GM21515 (cell line): ENCODE data around the gene NLRC3.
"Not testable (repeated sequence)": the region's sequence is repeated elsewhere in the genome, so short reads cannot be mapped to it uniquely, and the experiment has no call there.

Source experiments
- ATAC-seq: cut with Tn5 transposase; IDR thresholded peaks from one replicate; pipeline ENCODE4 v1.9.1; 2021; ENCODE audit not compliant: unreplicated experiment

The NLRC3 gene, protein sequence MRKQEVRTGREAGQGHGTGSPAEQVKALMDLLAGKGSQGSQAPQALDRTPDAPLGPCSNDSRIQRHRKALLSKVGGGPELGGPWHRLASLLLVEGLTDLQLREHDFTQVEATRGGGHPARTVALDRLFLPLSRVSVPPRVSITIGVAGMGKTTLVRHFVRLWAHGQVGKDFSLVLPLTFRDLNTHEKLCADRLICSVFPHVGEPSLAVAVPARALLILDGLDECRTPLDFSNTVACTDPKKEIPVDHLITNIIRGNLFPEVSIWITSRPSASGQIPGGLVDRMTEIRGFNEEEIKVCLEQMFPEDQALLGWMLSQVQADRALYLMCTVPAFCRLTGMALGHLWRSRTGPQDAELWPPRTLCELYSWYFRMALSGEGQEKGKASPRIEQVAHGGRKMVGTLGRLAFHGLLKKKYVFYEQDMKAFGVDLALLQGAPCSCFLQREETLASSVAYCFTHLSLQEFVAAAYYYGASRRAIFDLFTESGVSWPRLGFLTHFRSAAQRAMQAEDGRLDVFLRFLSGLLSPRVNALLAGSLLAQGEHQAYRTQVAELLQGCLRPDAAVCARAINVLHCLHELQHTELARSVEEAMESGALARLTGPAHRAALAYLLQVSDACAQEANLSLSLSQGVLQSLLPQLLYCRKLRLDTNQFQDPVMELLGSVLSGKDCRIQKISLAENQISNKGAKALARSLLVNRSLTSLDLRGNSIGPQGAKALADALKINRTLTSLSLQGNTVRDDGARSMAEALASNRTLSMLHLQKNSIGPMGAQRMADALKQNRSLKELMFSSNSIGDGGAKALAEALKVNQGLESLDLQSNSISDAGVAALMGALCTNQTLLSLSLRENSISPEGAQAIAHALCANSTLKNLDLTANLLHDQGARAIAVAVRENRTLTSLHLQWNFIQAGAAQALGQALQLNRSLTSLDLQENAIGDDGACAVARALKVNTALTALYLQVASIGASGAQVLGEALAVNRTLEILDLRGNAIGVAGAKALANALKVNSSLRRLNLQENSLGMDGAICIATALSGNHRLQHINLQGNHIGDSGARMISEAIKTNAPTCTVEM

DNA sequence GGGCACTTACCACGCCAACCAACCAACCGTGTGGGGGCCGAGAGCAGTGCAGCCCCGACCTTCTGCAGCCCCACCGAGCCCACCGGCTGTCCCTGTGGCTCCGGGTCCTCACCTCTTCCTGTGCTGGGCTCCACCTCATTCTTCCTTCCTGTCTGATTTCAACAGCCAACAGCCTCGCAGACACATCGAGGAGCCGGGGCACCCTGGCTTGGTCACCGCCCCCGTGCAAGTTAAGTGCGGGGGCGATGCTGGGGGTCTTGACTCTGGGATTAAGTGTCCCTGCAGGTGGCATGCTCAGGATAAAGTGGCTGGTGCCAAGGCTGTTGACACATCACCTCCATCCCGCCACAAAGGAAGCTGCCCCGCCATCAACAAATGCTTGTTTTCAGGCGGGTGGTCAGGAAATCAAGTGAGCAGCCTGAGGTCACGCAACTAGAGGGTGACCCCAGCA lies at the start of gene NLRC3:
TSS of gene NLRC3 (minus strand) at position 102 of the 451 bp plus-strand sequence. CDS start 12,367 bp downstream, outside the sequence.
- no peak for ATAC-seq

DNA sequence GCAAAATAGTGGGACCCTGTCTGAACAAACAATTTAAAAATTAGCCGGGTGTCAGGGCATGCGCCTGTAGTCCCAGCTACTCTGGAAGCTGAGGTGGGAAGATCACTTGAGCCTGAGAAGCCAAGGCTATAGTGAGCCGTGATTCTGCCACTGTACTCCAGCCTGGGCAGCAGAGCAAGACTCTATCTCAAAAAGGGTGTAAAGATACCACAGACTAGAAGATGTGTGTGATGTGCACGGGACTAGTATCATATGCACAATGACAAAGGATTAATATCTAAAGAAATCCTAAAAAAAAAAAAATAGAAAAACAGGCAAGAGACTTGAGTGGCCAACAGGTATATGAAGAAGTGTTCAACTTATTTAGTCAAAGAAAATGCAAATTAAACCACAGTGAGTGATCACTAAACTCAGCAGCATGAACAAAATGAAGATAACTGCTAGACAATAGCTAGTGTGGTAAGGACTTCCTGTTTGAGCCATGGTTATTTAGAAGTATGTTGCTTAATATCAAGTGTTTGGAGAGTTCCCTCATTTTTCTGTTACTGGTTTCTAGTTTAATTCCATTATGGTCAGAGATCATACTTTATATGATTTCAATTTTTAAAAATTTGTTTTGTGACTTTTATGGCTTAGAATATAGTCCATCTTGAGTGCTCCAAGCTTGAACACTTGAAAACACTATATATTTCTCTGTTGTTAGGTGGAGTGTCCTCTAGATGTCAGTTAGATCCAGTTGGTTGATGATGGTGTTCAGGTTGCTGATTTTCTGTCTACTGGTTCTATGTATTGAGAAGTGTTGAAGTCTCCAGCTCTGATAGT lies 48.9 kb upstream of the NLRC3 start:
- ATAC-seq = no peak

DNA sequence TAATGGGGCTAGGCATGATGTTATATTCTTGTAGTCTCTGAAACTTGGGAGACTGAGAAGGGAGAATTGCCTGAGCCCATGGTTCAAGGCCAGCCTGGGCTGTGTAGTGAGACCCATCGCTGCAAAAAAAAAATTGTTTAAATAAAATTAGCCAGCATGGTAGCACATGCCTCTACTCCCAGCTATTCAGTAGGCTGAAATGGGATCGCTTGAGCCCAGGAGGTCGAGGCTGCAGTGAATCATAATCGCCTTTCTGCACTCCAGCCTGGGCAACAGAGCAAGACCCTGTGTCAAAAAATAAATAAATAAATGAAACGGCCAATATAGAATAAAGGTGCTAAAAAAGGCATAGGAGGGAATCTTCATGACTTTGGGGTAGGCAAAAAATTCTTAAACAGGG lies 48.1 kb upstream of the NLRC3 start:
- no peak for ATAC-seq

DNA sequence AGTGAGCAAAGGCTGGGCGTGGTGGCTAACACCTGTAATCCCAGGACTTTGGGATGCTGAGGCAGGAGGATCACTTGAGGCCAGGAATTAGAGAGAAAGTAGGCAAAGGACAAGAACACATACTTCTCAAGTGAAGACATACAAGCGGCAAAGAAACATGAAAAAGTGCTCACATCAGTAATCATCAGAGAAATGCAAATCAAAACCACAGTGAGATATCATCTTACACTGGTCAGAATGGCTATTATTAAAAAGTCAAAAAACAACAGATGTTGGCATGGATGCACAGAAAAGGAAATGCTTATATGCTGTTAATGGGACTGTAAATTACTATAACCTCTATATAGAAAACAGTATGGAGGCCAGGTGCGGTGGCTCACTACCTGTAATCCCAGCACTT lies 46.4 kb upstream of the NLRC3 start:
- no peak for ATAC-seq

DNA sequence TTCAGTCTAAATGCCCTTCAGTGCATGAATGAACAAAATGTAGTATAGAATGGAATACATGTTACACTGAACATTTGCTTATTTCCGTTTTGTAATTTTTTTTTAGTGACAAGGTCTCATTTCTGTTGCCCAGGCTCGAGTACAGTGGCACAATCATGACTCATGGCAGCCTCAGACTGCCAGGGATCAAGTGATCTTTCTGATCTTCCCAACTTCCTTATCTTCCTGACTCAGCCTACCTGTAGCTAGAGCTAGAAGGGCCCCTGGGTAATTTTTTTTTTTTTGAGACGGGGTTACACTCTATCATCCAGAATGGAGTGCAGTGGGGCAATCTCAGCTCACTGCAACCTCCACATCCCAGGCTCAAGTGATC lies 41.6 kb upstream of the NLRC3 start:
- no peak for ATAC-seq

DNA sequence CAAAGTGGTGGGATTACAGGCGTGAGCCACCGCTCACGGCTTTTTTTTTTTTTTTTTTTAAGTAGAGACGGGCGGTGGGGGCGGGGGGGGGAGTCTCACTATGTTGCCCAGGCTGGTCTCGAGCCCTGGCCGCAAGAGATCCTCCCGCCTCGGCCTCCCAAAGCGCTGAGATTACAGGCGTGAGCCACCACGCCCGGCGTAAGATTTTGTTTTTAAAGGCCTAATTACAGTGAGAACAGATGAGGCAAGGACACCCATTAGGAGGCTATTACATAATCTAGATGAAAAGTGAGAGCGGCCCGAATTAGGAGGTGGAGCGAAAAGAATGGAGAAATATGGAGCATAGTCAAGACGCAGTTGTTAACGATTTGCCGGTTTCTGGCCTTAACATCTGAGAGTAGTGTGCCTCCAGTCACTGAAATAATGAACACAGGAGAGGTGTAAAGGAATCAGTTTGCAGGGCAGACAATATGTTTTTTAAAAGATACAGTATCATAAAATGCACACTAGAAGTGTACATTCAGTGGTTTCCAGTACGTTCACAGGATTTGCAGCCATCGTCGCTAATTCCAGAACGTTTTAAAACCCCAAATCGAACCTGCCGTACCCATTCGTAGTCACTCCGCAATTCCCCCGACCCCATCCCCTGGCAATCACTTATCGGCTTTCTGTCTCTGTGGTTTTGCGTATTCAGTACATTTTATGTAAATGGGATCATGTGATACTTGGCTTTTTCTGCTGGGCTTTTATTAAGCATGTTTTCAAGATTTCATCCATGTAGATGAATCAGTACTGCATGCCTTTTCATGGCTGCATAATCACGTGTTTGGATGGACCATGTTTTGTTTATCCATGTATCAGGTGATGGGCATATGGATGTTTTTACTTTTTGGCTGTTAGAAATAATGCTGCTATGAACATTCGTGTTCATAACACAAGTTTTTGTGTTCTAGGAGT lies 35.6 kb upstream of the NLRC3 start:
- no peak for ATAC-seq

DNA sequence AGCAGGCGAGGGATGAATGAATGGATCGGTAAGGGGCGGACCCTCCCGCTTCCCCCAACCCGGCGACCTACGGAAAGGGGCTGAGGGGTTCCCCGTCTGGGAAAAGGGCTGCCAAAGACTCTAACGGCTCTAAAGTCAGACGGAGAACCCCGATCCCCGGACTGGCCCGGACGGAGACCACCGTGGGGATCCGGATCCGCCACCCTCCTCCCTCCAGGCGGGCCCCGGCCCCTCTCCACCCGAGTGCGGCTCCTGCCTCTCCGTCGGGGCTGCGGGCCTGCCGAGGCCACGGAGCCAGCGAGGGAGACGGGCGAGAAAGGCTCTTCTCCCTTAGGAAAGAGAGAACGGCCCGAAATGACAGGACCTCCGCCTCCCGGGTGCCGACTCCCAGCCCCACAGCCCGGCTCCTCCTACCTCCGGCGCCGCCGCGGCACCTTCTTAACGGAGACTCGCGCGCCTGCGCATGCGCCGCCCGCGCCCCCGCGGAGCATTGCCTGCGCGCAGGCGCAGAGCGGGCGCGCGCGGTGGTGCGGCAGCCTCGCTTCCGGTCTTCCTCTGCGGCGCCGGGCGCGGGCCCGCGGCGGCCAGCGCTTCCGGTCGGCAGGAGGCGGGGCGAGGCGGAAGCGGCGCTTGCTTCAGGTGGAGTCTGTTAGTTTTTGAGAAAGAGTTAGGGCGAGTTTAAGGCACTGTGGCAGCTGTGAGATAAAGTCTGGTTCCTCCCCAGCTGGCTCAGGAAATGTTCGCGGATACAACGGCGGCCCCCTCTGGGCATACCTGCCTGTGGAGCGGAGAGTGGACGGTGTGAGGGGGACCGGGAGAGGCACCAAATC lies 34.2 kb upstream of the NLRC3 start, which contains the start of gene SLX4:
TSS of gene SLX4 (minus strand) at position 461 of the 830 bp plus-strand sequence. CDS start 2,642 bp downstream, outside the sequence.
- ATAC-seq = peak; percentile 75

DNA sequence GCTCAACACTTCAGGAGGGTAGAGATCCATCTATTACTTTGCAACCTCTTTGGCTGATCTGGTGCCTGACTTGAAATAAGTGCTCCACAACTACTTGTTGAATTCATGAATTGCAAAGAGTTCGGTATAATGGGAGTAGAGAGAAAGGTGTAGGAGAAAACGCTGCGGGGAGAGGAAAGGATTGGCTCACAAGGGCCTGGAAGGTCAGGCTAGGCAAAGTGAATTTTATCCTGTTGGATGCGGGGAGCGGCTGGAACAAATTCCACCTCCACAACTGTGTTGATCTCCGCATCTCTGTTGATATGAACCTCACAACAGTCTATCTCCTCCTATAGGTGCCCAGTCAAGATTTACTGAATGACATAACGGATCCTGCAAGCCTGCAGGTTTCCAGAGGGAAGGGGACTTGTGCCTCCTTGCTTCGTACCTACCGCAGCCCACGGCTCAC lies 33.5 kb upstream of the NLRC3 start:
- ATAC-seq = no peak

DNA sequence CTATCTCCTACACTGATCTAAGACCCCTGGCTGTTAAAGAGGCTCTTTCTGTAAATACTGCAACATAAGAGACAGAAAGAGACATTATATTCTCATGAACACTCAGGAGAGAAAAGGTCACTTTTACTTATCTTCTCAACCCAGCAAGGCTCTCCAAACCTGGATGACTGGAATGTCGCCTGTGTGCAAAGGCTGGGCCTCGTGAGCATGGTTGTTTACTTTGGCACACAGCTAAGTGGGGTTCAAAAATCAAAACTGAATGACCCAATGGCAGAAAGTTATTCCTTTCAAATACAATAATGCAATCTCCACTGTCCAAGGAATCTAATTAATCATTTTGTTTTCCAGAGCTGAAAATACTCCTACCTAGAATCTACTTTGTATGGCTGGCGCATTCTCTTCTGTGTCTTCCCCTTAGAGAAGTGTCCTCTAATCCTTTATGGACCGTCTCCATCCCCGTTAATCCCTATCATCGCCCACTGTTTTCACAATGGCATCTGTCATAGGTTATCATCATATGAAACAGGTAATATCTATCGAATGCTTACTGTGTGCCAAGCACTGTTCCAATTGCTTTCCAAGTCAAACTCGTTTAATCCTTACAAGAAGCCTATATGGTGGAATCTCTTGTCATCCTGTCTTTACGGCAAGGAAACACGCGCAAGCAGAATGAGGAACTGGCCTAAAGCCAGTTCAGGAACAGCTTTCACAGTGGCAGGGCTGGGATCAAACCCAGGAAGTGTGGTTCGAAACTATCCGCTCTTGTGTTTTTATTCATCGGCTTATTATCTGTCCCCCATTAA lies 32.9 kb upstream of the NLRC3 start:
- no peak for ATAC-seq

DNA sequence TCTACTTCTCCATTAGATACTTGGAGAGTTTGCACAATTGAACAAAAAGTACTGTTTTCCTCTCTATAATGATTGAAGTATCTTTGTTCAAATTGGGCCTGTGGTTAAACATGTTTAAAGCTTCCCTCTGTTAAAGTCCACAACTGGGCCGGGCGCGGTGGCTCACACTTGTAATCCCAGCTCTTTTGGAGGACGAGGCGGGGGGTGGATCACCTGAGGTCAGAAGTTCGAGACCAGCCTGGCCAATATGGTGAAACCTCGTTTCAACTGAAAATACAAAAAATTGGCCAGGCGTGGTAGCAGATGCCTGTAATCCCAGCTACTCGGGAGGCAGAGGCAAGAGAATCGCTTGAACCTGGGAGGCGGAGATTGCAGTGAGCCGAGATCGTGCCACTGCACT lies 31.8 kb upstream of the NLRC3 start:
- ATAC-seq = not testable (repeated sequence)

DNA sequence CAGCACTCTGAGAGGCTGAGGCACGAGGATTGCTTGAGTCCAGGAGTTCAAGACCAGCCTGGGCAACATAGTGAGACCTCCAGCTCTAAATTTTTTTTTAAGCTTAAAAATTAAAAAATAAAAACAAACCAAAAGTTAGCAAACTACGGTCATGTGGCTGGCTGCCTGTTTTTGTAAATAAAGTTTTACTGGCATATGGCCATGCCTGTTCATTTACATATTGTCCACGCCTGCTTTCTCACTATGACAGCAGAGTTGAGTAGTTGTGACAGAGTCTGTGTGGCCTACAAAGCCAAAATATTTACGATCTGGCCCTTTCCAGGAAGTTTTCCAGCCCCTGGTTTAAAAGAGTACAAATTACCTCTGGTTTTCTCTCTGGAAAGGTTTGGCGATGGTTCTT lies 30.9 kb upstream of the NLRC3 start:
- no peak for ATAC-seq

DNA sequence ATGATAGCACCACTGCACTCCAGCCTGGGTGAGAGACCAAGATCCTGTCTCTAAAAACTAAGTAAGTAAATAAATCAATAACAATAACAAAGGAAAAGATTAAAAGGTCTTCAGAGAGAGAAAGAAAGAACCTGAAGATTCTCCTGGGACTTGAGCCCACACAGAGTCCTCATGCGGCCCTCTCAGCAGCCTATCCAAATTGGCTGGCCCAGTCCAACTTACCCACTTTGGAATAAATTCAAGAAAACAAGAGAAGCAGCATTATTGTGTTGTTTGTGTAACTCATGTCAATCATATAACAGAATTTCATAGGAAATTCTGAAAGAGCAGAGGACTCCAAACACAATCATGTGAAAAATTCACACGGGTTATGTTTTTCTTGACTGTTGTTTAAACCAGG lies 30.4 kb upstream of the NLRC3 start:
- ATAC-seq = no peak

DNA sequence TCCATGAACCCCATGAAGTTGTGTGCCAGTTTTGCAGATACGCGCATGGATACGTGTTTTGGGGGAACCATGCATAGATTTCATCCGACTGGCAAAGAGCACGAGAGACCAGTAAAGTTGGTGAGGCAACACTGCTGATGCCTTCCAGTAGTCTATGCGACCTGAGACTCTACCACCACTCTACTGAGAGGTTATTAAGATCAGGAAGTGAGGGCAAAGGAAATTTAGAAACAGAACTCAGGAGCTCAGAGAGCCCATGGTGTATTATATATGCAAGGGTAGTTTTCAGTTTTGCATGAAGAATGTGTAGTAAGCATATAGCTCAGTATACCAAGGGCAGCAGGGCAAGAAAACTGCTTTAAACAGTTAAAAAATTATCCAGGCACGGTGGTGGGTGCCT lies 30.0 kb upstream of the NLRC3 start:
- ATAC-seq = no peak

DNA sequence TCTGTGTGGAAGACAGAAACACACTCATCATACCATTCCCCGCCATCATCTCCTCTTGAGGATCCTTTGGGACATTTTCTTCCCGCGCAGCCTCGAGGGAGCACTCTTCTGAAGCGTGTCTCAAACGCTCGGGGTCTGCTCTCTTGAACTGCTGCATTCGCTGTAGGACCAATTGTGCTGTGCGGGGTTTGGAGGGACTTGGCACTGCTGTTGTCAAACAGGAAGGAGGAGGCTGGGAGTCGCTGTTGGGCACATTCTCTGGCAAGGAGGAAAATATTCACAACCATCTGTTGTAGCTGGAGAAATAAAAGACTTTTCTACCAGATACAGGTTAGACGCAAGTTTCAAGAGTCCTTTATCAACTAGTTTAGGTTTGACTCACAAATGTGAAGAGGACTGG lies 29.2 kb upstream of the NLRC3 start:
- no peak for ATAC-seq

DNA sequence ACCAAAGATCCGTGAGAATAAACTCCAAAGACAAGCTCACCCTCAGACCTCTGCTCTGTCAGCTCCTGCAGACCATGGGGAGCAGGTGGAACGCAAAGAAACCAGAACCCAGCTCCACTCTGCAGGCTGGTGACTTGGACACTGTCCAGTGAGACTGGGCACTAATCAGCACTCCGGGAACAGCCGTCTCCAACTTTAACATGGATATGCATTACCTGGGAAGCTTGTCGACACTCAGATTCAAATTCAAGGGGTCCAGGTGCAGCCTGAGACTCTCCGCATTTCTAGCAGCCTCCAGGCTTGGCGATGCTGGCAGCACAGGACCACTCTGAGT lies 25.1 kb upstream of the NLRC3 start:
- ATAC-seq = no peak

DNA sequence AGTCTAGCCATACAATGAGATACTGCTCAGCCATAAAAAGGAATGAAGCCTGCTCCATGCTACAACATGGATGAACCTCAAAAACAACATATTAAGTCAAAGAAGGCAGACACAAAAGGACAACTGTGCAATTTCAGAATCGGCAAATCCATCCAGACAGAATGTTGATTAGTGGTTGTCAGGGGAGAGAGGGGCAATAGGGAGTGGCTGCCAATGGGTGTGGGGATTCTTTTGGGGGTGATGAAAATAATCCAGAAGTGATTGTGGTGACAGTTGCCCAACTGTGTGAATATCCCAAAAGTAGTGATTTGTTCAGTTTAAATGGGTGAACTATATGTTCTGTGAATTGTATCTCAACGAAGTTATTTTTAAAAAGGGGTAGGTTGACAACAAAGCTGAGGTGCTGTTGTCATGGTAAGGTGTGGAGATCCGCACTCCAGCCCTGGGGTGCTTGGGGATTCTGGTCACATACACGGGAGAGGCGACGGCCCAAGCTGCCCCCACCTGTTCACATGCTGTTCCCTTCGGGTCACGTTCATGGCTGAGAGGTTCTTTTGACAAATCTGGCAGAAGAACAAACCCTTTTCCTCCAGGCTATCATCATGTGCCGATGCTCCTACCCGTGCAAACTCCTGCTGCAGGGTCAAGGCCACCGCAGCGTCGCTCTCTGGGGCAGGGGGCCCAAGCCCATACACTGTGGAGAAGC lies 24.6 kb upstream of the NLRC3 start:
- ATAC-seq = no peak

DNA sequence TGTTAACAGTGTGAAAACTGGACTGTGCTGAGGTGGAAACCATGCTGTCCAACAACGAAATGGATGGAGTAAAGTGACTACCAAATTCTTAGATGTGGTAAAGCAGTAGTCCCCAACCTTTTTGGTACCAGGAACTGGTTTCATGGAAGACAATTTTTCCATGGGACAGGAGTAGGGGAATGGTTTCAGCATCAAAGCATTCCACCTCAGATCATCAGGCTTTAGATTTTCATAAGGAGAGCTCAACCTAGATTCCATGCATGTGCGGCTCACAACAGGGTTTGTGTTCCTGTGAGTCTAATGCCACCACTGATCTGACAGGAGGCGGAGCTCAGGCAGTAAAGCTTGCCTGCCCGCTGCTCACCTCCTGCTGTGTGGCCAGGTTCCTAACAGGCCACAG lies 22.7 kb upstream of the NLRC3 start:
- no peak for ATAC-seq
